HG02884 (cell line): ENCODE data around the gene SHLD1.
"Not testable (repeated sequence)": the region's sequence is repeated elsewhere in the genome, so short reads cannot be mapped to it uniquely, and the experiment has no call there.

Source experiments
- ATAC-seq: cut with Tn5 transposase; IDR thresholded peaks from one replicate; pipeline ENCODE4 v1.9.1; 2021; ENCODE audit warnings: mild to moderate bottlenecking, moderate library complexity; ENCODE audit not compliant: unreplicated experiment

The SHLD1 gene, protein sequence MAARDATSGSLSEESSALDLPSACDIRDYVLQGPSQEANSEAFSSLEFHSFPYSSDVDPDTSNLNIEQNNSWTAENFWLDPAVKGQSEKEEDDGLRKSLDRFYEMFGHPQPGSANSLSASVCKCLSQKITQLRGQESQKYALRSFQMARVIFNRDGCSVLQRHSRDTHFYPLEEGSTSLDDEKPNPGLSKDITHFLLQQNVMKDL

DNA sequence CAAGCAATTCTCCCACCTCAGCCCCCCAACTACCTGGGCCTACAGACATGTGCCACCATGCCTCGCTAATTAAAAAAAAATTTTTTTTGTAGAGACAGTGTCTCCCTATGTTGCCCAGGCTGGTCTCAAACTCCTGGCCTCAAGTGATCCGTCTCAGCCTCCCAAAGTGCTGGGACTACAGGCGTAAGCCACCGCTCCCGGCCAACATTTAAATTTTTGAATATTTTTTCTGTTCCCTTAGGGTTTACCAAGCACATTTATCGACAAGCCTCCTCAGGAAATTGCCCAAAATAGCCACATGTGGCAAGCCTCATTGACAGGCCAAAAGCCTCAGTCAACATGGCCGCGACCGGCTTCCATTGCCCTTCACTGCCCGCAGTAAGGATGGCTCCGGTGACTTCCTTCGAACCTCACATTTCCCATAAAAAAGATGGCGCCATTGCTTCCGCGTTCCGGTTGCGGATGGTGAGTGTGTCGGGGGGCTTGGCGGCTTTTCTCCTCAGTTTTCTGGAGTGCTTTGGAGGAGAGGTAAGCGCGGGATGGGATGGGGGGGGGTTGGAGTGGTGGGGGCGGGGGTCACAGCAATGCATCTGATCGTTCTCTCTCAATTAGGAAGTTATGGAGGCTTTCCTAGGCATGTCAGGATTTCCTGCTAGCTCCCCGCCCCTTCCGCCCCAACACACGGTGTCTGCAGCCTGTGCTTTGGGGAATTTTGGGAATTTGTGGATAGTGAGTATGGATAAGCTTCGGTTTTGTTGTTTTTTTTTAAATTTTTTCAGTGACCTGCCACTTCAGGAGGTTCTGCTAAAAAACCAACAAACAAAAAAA, at the start of gene SHLD1:
Gene SHLD1 (plus strand): TSS at position 450 of the 828 bp plus-strand sequence. CDS start 22,465 bp downstream, outside the sequence.
- ATAC-seq = peak; percentile 95

DNA sequence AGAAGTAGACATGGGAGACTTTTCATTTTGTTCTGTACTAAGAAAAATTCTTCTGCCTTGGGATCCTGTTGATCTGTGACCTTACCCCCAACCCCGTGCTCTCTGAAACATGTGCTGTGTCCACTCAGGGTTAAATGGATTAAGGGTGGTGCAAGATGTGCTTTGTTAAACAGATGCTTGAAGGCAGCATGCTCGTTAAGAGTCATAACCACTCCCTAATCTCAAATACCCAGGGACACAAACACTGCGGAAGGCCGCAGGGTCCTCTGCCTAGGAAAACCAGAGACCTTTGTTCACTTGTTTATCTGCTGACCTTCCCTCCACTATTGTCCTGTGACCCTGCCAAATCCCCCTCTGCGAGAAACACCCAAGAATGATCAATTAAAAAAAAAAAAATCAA, 47.9 kb upstream of the SHLD1 start:
- ATAC-seq = not testable (repeated sequence)

DNA sequence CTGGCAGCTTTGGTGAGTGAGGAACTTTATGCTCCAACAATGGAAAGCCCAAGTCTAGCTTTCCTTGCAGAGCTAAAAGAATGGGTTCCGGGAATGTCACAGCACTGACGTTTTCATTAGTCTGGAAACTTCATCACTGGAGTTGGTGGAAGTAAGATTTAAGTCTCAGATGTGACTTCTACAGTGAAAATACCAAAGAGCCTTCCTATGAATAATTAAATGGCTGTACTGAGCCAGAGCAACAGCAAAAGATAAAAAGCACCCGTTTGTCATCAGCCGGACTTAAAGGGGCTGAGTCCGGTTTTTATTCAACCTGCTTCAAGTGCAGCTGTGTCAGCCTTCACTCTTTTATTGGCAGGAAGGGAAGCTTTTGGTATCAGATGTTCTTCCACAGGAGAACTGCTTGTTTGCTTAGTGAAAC, 46.5 kb upstream of the SHLD1 start:
- no peak for ATAC-seq

DNA sequence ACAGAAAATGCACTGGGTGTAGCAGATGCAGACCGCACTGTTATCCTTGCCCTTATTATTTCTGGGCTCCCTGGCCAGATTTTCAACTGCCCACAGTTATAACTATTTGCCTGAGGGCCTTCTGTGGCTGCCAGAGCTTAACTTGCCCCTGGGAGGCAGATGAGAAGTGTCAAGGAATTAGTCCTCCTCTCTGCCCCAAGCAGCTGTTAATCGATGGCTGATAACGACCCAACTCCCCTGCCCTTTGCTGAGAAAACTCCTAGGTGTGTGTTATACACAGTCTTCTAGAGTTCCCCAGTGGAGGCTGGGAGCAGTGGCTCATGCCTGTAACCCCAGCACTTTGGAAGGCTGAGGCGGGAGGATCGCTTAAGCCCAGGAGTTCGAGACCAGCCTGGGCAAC, 44.4 kb upstream of the SHLD1 start:
- no peak for ATAC-seq

DNA sequence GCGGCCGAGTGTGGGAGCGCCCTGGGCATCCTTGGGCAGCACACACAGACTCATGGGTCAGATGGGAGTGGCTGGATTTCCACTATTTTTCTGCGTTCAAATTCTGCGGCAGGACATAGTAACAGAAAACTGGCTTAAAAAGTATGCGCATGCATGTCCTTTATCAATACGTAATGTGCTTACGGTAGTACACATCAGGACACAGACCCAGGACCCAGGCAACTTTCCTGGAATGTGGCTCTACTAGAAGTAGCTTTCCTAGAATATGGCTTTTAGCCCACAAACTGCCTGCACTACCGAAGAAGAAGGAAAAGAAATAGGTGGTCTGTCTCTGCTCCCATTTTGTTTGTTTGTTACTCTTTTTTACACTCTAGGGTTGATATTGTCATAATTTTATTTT, 43.4 kb upstream of the SHLD1 start:
- ATAC-seq = no peak

DNA sequence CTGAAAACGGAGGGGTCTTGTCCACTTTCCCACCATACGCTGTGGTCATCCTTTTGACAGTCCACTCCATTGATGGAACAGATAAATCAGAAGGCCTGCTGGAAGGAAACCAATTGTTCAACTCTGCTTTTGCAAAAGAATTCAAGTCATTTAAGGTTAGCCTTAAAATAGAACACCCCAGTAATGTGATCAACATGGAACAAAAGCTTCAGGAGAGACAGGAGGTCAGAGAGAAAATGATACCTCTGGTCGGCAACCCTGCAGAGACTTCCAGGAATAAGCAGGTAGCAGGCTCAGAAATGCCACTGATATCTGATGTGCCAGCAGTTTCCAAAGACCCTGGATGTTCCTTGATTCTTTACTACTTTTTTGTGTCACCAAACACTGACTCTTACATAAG, 39.6 kb upstream of the SHLD1 start:
- ATAC-seq = no peak

DNA sequence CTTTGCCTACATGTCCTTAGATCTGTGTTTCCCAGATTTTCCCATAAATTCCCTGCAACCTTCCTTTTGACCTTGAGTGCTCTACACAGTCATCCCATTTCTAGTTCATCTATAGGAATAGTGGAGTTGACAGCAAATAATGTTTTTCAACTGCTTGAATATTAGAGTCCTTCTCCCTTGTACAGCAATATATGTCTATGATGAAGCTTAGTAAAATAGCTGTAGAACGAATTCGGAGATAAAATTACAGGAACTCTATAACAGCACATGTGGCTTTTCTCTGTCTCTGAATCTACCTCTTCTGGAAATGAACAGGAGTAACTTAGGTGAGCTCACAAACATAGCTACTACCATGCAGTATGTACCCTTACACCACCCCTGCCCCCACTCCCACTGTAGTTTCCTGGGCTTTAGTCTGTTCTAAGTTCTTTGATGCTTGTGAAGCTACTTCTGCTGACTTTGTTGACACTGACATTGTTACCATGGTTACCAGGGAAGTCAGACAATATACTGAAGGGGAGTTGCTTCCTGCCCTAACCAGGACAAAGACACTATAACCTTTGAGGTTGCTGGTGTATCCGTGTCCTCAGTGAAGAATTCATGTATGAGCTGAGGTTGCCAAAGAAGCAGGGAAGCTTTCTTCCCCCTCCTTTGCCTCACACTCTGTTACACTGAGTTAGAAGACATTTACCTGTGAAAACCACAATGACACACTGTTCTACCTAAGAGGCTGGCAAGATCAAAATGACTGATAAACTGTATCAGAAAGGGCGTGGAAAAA, 35.8 kb upstream of the SHLD1 start:
- no peak for ATAC-seq

DNA sequence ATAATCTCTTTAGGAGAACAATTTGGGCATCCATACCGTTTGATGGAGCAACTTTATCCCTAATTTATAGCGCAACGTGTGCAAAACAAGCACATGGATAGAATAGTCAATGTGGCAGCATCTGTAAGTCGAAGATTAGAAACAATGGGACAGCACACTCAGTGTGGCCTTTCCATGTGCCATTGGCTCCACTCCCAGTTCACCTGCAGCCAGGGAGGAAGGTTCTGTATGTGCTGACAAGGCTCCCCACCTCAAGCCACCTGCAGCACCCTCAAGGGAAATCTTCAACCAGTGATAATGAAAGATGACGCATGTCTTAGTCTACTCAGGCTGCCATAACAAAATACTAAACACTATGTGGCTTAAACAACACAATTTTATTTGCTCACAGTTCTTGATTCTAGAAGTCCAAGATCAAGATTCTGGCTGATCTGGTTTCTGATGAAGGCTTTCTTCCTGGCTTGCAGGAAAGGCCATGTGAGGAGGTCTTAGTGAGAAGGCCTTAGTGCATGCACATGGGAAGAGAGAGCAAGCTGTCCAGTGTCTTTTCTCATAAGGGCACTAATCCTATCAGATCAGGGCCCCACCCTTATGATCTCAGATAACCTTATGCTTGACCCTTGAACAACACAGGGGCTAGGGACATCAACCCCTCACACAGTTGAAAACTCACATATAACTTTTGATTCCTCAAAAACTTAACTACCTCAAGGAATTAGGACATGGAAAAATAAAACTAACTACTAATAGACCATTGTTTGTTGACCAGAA, 34.9 kb upstream of the SHLD1 start:
- ATAC-seq = no peak

DNA sequence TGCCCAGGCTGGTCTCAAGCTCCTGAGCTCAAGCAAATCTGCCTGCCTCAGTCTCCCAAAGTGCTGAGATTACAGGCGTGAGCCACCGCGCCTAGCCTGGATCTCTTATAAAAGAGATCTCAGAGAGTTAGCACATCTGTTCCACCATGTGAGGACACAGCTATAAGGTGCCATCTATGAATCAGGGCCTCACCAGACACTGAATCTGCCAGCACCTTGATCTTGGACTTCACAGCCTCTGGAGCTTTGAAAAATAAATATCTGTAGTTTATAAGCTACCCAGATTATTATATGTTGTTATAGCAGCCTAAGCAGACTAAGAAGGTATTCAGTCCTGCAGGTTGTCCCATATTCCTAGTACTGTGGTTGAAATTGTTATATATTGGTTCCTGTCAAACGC, 33.2 kb upstream of the SHLD1 start:
- ATAC-seq = no peak

DNA sequence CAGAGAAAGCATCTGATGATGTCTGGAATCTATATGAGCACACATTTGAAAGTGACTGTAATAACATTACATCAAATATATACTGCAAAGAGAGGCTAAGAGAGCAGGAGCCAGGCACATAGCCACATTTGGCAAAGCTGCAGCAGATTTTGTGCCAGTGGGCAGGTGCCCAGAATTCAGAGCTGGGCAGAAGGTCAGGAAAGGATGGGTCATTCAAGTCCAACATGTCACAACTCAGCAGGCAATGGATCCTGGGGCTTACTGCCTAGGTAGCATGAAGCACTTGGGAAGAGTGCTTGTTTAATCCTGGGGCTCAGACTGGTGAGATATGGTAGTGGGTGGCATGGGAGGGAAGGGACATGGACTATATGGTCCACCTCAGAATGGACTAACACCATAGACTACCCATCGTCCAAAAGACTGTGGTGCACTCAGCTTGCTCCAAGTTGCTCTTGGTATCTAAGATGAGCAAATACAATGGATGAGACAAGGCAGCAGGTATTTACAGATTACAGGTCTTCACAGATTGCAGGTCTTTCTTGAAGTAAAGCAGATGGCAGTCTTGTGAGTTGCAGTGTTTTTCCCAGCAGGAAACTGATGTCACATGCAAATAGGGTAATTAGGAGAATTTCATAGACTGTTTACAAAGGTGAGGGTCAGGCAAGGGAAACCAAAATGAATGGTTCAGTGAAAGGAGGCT, 31.2 kb upstream of the SHLD1 start:
- ATAC-seq = no peak

DNA sequence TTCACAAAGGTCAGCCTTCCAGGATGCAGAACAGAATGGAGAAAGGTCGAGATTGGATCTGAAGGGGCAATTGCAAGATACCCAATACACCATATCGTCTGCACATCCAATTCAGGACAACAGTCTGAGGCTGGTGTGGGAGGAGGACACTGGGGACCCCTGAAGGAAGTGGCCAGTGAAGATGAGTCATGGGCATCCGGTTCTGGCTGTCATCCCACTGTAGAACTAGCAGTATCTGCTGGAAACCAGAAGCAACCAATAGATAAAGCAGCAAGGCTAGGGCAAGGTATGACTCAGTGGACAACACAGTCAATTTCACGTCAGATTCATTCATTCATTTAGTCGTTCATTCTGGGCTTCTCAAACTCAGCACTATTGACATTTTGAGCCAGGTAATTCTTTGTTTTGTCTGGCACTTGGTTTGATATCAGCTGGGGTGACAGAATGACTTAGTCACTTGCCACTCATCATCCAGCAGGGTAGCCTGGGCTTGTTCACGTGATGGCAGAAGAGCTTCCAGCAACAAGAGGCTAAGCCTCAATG, 30.3 kb upstream of the SHLD1 start:
- ATAC-seq = no peak

DNA sequence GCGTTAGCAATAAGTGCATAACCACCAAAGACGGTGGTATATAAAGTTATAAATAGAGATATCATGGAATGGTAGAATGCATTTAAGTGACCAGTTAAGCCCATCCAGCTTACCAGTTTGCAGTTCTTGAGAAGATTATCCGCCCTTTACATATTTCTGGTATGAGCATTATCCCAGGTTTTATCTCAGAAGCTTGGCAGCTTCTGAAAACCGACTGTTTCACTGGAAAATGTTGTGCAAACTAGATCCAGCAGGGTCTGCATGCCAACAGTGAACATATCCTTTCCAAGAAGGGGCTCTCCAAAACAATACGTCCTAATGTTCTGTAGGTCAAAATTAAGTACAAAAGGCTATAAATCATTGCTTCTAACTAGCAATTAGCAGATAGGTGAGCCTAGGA, 29.5 kb upstream of the SHLD1 start:
- ATAC-seq = no peak

DNA sequence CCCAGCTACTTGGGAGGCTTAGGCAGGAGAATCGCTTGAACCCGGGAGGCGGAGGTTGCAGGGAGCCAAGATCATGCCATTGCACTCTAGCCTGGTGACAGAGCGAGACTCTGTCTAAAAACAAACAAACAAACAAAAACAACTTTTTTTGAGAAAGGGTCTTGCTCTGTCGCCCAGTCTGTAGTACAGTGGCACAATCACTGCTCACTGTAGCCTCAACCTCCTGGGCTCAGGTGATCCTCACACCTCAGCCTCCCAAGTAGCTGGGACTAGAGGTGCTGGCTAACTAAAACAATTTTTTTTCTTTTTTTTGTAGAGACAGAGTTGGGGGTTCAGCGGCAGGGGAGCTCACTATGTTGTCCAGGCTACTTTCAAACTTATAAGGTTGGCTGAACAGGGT, 28.8 kb upstream of the SHLD1 start:
- ATAC-seq = not testable (repeated sequence)

DNA sequence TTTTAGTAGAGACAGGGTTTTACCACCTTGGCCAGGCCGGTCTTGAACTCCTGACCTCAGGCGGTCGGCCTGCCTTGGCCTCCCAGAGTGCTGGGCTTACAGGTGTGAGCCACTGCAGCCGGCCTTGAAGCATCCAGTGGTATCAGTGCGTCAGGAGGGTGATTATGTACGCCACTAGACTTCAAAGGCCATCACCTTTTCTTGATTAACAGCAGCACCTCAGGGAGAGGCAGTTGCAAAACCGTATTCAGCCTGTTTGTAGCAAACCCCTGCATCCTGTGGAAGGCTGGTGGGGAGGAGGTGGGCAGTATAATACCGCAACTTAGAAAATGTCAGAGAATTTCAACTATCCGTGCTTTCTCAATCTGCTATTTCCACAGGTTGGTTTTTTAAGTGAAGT, 27.3 kb upstream of the SHLD1 start:
- ATAC-seq = no peak

DNA sequence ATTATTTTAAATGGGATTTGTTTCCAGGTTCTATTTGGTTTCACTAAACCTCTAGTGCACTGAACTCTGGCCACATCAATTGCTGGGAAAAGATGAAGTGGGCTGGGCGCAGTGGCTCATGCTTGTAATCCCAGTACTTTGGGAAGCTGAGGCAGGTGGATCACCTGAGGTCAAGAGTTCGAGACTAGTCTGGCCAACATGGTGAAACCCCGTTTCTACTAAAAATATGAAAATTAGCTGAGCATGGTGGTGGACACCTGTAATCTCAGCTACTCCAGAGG, 25.1 kb upstream of the SHLD1 start:
- not testable (repeated sequence) for ATAC-seq

DNA sequence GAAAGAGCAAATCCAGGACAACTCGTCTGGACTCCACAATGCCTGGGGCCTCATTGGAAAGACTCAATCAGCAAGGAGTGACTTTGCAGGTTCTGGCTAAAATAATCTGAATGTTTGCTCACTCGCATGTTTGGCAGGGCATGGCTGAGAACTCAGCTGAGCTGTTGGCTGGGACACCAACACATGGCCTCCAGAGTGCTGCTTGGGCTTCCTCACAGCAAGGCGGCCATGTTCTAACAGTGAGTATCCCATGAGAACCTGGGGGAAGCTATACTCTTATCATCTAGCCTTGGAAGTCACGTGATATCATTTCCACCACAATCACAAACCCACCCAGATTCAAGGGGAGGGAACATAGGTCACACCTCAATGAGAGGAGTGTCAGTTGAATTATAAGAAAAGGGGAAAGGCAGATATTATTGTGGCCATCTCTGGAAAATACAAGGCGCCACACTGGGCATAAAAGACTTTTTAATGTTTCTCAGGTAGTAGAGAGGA, 23.1 kb upstream of the SHLD1 start:
- ATAC-seq = no peak

DNA sequence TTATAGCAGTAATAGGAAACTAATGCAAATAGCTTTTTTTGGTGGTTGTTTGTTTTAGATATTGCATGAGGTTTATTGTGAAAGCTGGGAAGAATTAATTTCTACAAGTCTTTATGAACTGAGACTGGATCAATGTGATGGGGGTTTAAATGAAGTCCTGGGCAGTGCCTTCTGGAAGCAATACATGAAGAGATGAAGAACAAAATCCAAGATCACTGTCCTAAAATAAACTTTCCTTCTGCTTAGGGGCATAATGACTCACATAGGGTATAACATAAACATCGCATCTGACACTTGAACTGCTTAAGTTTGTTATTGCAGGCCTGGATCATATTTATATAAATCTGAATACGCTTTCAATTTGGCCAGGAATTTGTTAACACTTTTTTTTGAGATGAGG, 20.9 kb upstream of the SHLD1 start:
- ATAC-seq = no peak

DNA sequence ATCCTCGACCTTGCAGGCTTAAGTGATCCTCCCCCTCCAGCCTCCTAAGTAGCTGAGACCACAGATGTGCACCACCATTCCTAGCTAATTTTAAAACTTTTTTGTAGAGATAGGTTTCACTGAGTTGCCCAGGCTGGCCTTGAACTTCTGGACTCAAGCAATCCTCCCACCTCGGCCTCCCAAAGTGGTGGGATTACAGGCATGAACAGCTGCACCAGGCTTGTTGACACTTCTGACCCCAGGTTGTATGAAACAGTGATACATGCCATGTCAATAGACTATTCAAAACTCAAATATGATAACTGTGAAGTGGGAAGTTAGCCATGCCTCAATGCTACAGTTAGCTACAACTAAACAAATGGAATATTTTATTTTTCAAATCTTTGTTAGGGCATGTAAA, 20.1 kb upstream of the SHLD1 start:
- ATAC-seq = no peak

DNA sequence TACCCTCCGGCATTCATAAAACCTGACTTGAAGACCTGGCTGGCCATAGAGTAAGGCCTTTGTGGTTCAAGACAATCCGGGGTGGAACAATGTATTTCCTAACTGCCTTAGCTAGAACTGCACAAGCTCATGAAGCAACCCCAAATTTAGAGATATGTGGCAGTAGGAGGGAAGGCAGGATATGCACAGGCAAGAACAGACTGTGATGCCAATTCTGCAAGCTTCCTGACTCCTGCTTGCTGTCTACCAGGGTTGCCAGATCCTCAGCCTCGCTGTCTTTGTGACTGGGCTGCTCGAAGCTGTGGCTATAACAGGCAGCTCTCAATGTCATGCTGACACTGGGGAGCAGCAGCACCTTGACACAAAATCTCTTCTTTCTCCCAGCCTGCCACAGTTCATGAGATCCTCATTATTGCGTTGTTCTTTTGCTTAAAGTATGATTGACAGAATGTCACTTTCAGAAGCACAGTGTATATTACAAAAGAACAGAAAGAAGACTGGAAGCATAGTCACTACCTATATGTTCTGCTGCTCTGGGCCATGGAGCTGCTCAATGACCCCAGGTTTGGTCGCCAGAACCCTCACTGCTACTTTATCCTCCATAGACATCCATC, 18.3 kb upstream of the SHLD1 start:
- no peak for ATAC-seq

DNA sequence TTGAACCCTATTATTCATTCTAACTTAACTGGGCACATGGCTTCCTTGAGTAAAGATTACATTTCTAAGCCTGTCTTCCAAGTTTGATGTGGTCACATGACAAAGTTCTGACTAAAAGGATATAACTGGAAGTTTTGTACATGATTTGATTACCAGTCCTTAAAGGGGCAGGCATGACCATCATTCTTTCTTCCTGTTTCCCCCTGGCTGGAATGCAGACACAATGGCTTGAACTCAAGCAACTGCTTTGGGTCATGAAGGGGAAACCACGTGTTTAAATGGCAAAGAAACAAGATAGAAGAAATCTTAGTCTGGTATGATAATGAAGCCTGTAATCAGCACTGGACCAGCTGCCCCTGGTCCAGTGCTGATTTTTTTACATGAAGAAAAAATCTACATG, 15.6 kb upstream of the SHLD1 start:
- no peak for ATAC-seq
